HG03457 (cell line): ENCODE results near the gene CEACAM8.
"Not testable (repeated sequence)": the region's sequence is repeated elsewhere in the genome, so short reads cannot be mapped to it uniquely, and the experiment has no call there.

Experiments
- ATAC-seq: cut with Tn5 transposase; IDR thresholded peaks from one replicate; pipeline ENCODE4 v1.9.1; 2021; ENCODE audit warnings: moderate number of reproducible peaks; ENCODE audit not compliant: unreplicated experiment

Gene CEACAM8

GRCh38 chr19:42546831-42547500, 47.8 kb downstream of the CEACAM8 start:
- ATAC-seq, result no peak

DNA sequence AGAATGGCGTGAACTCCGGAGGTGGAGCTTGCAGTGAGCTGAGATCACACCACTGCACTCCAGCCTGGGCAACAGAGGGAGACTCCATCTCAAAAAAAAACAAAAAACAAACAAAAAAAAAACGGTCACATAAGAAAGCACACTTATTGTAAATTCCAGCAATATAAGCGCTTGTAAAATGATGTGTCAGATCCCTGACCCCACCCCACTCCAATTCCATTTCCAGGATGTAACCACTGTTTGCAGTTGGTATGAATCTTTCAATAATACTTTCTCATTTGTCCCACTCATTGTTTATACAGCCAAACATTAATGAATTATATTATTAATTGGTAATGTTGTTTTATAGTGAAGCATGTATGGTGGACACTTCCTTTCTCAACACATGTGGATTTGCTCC, 50.6 kb downstream of the CEACAM8 start:
- no peak for ATAC-seq

DNA sequence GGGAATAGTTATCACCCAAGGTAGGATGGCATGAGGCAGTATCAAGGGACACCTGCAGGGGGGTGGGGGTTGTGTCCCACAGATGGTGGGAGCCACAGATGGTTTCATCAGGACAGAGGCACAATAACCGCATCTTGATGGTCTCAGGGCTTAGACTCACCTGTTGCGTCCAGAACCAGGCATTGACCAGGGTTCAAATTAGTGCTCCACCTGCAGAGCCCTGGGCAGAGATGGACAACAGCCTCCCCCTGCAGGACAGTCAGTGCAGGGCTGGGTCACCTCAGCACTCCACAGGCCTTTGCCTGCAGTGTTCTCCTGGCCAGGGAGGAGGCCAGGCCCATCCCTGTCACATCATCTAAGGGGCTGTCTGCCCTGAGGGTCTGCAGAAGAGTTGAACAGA, 51.9 kb downstream of the CEACAM8 start:
- ATAC-seq, result no peak

DNA sequence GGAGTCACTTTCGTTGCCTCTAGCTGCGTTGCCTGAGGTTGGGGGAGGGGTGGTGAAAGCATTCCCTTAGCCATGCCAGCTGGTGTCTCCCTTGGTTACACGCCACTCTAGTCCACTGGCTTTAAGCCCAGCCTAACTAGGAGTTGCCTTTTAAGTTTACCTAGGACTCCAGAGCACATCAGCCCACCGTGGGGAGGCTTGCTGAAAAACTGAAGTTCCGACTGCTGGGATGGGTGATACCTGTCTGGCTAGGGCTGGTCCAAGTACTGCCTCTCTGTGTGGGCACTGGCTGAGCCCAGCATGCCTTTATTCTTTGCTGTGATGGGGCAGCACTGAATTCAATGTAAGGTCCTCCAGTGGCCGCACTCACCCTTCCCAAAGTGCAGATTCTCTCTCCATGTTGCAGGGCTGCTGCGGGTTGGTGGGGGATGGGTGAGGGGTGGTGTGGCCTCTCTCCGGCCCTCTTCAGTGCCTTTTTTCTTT, 54.6 kb downstream of the CEACAM8 start:
- no peak for ATAC-seq

DNA sequence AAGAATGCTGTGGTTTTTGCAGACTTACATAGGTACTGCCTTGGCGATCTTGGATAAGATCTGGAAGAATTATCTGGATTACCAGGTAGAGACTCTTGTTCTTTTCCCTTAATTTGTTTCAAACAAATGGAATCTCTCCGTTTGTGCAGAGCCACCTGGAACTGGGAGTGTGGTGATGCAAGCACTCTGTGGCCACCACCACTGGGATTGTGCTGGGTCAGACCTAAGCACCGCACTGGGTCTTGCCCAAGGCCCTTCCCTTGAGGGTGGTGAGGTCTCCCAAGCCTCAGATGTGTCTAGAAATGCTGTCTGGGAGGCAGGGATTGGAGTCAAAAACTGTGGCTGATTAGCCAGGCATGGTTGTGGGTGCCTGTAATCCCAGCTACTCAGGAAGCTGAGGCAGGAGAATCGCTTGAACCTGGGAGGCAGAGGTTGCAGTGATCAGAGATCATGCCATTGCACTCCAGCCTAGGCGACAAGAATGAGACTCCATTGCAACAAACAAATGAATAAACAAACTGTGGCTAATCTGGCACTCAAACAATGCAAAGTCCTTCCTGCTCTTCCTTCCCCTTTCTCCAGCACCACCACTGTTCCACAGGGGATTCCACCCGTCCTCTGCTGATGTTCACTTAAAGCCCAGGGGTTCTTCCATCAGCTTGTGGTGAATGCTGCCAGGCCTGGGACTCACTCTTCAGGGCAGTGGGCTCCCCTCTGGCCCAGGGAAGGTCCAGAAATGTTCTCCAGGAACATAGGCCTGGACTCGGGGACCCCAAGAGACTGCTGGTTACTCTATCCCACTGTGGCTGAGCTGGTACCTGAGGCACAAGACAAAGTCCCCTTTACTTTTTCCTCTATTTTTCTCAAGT, 55.6 kb downstream of the CEACAM8 start:
- no peak for ATAC-seq

DNA sequence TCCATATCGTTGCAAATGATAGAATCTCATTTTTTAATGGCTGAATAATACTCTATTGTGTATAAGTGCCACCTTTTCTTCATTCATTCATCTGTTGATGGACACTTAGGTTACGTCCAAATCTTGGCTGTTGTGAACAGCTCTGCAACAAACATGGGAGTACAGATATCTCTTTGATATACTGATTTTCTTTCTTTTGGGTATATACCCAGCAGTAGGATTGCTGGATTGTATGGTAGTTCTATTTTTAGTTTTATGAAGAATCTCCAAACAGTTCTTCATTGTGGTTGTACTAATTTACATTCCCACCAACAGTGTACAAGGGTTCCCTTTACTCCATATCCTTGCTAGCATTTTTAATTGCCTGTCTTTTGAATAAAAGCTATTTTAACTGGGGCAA, 59.4 kb downstream of the CEACAM8 start:
- not testable (repeated sequence) for ATAC-seq

- ATAC-seq, result no peak
Measured at GRCh38 chr19:42534391-42534790, 60.3 kb downstream of the CEACAM8 start.

DNA sequence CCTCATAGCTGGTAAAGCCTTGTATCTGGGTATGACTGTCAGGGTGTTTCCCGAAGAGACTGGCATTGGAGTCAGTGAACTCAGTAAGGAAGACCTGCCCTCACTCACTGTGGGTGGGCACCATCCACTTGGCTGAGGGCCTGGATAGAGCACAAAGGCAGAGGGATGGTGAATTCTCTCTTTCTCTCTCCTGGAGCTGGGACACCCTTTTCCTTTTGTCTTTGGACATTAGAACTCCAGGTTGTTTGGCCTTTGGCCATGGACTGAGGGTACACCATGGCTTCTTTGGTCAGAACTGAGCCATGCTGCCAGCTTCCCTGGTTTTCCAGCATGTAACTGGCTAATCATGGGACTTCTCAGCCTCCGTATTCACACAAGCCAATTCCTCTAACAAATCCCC, 61.8 kb downstream of the CEACAM8 start:
- no peak for ATAC-seq

DNA sequence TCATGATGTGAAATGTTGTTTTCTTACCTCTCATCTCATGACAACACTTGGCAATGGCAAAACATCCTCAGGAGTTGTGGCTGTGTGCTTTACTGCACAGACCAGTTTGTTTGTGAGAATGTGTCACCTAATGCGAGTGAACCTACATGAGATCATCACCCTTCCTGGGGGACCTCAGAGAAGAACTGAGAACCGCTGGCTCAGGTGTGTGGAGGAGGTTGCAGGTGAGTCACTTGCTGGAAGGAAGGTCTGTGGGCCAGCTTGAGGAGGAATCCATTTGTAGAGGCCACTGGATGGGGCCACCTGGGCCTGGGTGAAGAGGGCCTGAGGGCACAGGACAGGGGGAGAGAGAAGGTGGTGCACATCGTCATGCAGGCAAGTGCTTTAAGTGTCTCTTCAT, 63.4 kb downstream of the CEACAM8 start:
- ATAC-seq, result no peak
